Bronchial epithelial cell (primary cell): ENCODE results near the gene PROSER3. TPM values are rescaled to one million over a fixed set of nuclear protein-coding genes. Genes with fewer than 3 reads are reported as not detected.

Source experiments
- DNase-seq: peaks from one replicate; pipeline ENCODE4 v3.0.0-alpha.2; 2010; ENCODE audit warnings: low read depth
- FAIRE-seq: peaks from 2 replicates; lab custom pipeline; 2011; peaks lifted over from hg19 to GRCh38; lab: Jason Lieb, UNC
- H3K27me3 ChIP-seq: 2 replicates; pipeline ENCODE4 v1.5.1; 2011; ENCODE audit warnings: low read length; ENCODE audit not compliant: control insufficient read depth, insufficient read depth
- H3K36me3 ChIP-seq: 2 replicates; pipeline ENCODE4 v1.5.1; 2011; ENCODE audit warnings: low read length; ENCODE audit not compliant: control insufficient read depth, insufficient read depth
- H3K4me3 ChIP-seq: 2 replicates; pipeline ENCODE4 v1.5.1; 2011; ENCODE audit warnings: mild to moderate bottlenecking, low read depth, low read length, control low read depth
- total RNA-seq: library from RNA; depleted of rRNA; stranded (reverse); fragments of >200 nt; gene quantifications from 2 replicates; pipeline ENCODE4 v1.2.1, GENCODE V29; 2014
- TF ChIP-seq, protein P1 (sequence below): IDR thresholded peaks from 2 replicates; pipeline ENCODE4 v1.5.1; 2011; ENCODE audit warnings: mild to moderate bottlenecking, moderate library complexity, low read length, control low read depth, inconsistent platforms; ENCODE audit not compliant: insufficient read depth, severe bottlenecking

The PROSER3 gene
- total RNA-seq, 1 donor from 2014 or later, result 1.3 TPM

DNA sequence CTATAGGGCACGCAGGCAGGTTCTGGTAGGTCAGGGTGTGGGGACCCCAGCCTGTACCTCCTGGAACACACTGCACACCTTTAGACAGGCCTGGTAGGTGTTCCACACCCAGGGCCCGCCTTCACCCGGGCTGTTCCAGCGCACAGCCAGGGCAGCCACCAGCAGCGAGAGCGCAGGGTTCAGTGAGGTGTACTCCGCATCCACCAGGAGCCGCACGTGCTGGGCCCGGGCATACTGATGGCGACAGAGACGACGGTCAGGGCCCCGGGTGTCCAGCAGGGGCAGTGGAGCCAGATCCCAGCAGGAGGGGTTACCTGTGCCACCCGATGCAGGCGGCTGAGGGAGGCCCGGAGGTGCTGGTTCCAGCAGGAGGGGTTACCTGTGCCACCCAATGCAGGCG, 48.6 kb downstream of the PROSER3 start:
- TF ChIP-seq, protein P1, sequence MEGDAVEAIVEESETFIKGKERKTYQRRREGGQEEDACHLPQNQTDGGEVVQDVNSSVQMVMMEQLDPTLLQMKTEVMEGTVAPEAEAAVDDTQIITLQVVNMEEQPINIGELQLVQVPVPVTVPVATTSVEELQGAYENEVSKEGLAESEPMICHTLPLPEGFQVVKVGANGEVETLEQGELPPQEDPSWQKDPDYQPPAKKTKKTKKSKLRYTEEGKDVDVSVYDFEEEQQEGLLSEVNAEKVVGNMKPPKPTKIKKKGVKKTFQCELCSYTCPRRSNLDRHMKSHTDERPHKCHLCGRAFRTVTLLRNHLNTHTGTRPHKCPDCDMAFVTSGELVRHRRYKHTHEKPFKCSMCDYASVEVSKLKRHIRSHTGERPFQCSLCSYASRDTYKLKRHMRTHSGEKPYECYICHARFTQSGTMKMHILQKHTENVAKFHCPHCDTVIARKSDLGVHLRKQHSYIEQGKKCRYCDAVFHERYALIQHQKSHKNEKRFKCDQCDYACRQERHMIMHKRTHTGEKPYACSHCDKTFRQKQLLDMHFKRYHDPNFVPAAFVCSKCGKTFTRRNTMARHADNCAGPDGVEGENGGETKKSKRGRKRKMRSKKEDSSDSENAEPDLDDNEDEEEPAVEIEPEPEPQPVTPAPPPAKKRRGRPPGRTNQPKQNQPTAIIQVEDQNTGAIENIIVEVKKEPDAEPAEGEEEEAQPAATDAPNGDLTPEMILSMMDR, result no peak
- no peak for FAIRE-seq

DNA sequence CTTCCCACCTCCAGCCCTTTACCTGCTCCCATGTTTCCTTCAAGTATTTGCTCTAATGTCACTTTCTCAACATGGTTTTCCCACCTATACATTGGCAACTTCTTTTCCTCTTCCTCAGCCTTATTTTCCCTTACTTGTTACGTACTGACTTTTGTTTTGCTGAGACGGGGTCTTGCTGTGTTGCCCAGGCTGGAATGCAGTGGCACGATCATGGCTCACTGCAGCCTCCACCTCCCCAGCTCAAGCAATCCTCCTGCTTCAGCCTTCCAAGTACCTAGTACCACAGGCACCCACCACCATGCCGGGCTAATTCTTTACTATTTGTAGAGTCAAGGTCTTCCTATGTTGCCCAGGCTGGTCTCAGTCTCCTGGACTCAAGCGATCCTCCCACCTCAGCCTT, 49.7 kb downstream of the PROSER3 start:
- no peaks in the 10 kb centered on the region for H3K27me3 ChIP-seq
- TF ChIP-seq, protein P1, result no peak
- no peaks in the 10 kb centered on the region for H3K36me3 ChIP-seq
- FAIRE-seq, result no peak
- DNase-seq, result no peak
- no peak overlapping the region for H3K4me3 ChIP-seq

More for the DNA sequence above, 48.6 kb downstream of the PROSER3 start:
- no peak for DNase-seq
- no peak overlapping the region for H3K4me3 ChIP-seq
- H3K36me3 ChIP-seq, result no peaks in the 10 kb centered on the region
- no peaks in the 10 kb centered on the region for H3K27me3 ChIP-seq

GRCh38 chr19:35811317-35812219, 53.6 kb downstream of the PROSER3 start:
- DNase-seq, result no peak

DNA sequence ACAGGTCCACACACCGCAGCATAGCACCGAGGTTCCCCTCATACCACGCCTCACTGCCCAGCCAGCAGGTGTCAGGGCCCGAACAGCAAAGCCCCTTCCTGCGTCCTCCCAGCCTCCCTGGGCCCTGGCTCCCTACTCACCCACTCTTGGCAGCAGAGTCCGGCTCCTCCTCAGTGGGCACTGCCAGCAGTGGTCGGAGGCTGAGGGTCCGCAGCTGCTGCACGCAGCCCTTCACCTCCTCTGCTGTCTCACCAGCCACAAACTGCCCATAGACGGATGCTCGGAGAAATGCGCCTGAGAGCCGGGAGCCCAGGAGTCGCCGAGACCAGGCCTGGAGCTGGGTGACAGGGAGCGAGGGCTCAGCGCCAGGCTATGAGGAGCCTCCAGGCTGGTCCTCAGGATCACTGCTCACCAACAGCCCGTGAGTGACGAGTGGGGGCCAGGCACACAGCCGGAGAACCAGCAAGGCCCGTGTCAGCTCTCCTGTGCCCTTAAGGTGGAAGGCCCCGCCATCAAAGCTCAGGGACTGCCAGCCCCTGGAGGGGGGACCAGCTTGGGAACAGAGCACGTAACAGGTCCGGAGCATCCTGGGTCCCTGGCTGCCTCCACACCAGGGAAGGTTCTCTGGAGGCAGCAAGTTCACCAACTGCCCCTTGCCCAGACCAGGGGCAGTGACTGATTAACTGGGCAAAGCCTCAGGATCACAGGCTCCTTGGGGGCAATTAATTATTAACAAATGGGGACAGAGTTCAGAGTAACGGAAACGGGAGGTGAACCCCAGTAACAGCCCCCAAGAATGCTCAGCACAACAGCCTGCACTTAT, 54.5 kb downstream of the PROSER3 start, which contains the start of gene PRODH2:
Gene PRODH2, minus strand, starts transcription at position 626 of the 823 bp plus-strand sequence. Its CDS starts 40 bp downstream, at position 586.
- H3K4me3 ChIP-seq, result no peak within 1 kb of the TSS
- FAIRE-seq (no peak), DNase-seq (no peak)
- no peaks in the 10 kb centered on the region for H3K27me3 ChIP-seq
- H3K36me3 ChIP-seq, result no peaks in the 10 kb centered on the region
- TF ChIP-seq, protein P1, result no peak

More at GRCh38 chr19:35811317-35812219, 53.6 kb downstream of the PROSER3 start:
- no peaks in the 10 kb centered on the region for H3K27me3 ChIP-seq
- no peak for FAIRE-seq
- TF ChIP-seq, protein P1, result no peak
- no peaks in the 10 kb centered on the region for H3K36me3 ChIP-seq
- no peak overlapping the region for H3K4me3 ChIP-seq

GRCh38 chr19:35813043-35813890, 55.3 kb downstream of the PROSER3 start:
- TF ChIP-seq, protein P1, result no peak
- no peaks in the 10 kb centered on the region for H3K36me3 ChIP-seq
- no peak for DNase-seq
- no peak for FAIRE-seq
- no peaks in the 10 kb centered on the region for H3K27me3 ChIP-seq
- no peak overlapping the region for H3K4me3 ChIP-seq
